ENCODE data around the gene PCDHA5.

DNA sequence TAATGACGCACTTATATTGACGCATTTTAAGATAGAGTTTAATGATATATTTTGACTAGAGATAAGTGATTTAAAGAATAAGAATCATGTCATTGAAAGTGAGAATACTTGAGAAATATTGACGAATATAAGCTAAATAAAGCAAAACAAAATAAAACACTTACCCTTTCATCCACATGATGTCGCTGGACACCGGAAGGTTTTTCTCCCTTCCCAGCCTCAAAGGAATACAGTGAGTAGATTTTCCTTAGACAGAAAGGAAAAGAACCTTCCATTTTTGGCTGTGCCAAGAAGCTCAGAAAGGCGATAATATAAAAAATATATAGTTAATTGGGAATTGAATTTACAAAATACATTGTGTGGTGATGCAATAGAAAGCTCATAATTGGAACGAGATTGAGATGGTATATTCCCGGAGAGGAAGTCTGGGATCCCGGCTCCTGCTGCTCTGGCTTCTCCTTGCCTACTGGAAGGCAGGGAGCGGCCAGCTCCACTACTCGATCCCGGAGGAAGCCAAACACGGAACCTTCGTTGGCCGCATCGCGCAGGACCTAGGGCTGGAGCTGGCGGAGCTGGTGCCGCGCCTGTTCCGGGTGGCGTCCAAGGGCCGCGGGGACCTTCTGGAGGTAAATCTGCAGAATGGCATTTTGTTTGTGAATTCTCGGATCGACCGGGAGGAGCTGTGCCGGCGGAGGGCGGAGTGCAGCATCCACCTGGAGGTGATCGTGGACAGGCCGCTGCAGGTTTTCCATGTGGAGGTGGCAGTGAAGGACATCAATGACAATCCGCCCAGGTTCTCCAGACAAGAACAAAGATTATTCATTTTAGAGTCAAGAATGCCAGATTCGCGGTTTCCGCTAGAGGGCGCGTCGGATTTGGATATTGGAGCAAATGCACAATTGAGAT is at the start of gene PCDHA5:
- TF ChIP-seq POLR2A (IDR thresholded peaks at IDR 0.05) (no peak), EP300 (IDR thresholded peaks at IDR 0.05) (no peak)
- TF ChIP-seq, protein P1, sequence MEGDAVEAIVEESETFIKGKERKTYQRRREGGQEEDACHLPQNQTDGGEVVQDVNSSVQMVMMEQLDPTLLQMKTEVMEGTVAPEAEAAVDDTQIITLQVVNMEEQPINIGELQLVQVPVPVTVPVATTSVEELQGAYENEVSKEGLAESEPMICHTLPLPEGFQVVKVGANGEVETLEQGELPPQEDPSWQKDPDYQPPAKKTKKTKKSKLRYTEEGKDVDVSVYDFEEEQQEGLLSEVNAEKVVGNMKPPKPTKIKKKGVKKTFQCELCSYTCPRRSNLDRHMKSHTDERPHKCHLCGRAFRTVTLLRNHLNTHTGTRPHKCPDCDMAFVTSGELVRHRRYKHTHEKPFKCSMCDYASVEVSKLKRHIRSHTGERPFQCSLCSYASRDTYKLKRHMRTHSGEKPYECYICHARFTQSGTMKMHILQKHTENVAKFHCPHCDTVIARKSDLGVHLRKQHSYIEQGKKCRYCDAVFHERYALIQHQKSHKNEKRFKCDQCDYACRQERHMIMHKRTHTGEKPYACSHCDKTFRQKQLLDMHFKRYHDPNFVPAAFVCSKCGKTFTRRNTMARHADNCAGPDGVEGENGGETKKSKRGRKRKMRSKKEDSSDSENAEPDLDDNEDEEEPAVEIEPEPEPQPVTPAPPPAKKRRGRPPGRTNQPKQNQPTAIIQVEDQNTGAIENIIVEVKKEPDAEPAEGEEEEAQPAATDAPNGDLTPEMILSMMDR (IDR thresholded peaks at IDR 0.05) = peak in 2 of 5 experiments; percentile 15 to 26

Measured in tibial nerve (tissue), 4 donors.